Bronchial epithelial cell (primary cell): Measurements from ENCODE around the gene ZIC4. TPM values are rescaled to one million over a fixed set of nuclear protein-coding genes. Genes with fewer than 3 reads are reported as not detected.

Experiments
- DNase-seq: peaks from one replicate; pipeline ENCODE4 v3.0.0-alpha.2; 2010; ENCODE audit warnings: low read depth
- FAIRE-seq: peaks from 2 replicates; lab custom pipeline; 2011; peaks lifted over from hg19 to GRCh38; lab: Jason Lieb, UNC
- H3K27me3 ChIP-seq: 2 replicates; pipeline ENCODE4 v1.5.1; 2011; ENCODE audit warnings: low read length; ENCODE audit not compliant: control insufficient read depth, insufficient read depth
- H3K36me3 ChIP-seq: 2 replicates; pipeline ENCODE4 v1.5.1; 2011; ENCODE audit warnings: low read length; ENCODE audit not compliant: control insufficient read depth, insufficient read depth
- H3K4me3 ChIP-seq: 2 replicates; pipeline ENCODE4 v1.5.1; 2011; ENCODE audit warnings: mild to moderate bottlenecking, low read depth, low read length, control low read depth
- CTCF ChIP-seq: IDR thresholded peaks from 2 replicates; pipeline ENCODE4 v1.5.1; 2011; ENCODE audit warnings: mild to moderate bottlenecking, moderate library complexity, low read length, control low read depth, inconsistent platforms; ENCODE audit not compliant: insufficient read depth, severe bottlenecking
- total RNA-seq: library from RNA; depleted of rRNA; stranded (reverse); fragments of >200 nt; gene quantifications from 2 replicates; pipeline ENCODE4 v1.2.1, GENCODE V29; 2014

The ZIC4 gene
- total RNA-seq, 1 donor from 2014 or later = not detected

GRCh38 chr3:147412917-147413685, 6.8 kb upstream of the ZIC4 start:
- peaks cover 56% of the 10 kb centered on the region for H3K27me3 ChIP-seq
- DNase-seq = no peak
- TF ChIP-seq CTCF = no peak
- no peak for FAIRE-seq
- no peak overlapping the region for H3K4me3 ChIP-seq
- H3K36me3 ChIP-seq = no peaks in the 10 kb centered on the region

- DNase-seq (no peak), FAIRE-seq (no peak)
- no peaks in the 10 kb centered on the region for H3K36me3 ChIP-seq
- H3K27me3 ChIP-seq = peaks cover 59% of the 10 kb centered on the region
- H3K4me3 ChIP-seq = no peak overlapping the region
- TF ChIP-seq CTCF = no peak
These were observed 6.0 kb upstream of the ZIC4 start for GRCh38 chr3:147412261-147412916.

GRCh38 chr3:147411815-147412241, 5.5 kb upstream of the ZIC4 start:
- FAIRE-seq = no peak
- no peaks in the 10 kb centered on the region for H3K36me3 ChIP-seq
- DNase-seq = no peak
- no peak for TF ChIP-seq CTCF
- no peak overlapping the region for H3K4me3 ChIP-seq
- H3K27me3 ChIP-seq = peaks cover 62% of the 10 kb centered on the region

GRCh38 chr3:147411238-147411814, 5.0 kb upstream of the ZIC4 start:
- no peak for TF ChIP-seq CTCF
- no peak for DNase-seq
- Histone ChIP-seq H3K4me3 (no peak overlapping the region), H3K27me3 (peaks cover 66% of the 10 kb centered on the region), H3K36me3 (no peaks in the 10 kb centered on the region)
- FAIRE-seq = no peak

GRCh38 chr3:147410526-147411237, 4.3 kb upstream of the ZIC4 start:
- DNase-seq = no peak

More at GRCh38 chr3:147410526-147411237, 4.3 kb upstream of the ZIC4 start:
- Histone ChIP-seq H3K27me3 (peaks cover 72% of the 10 kb centered on the region), H3K4me3 (no peak overlapping the region), H3K36me3 (no peaks in the 10 kb centered on the region)
- FAIRE-seq = no peak
- no peak for TF ChIP-seq CTCF
